ENCODE data around the gene NIPAL1.

DNA sequence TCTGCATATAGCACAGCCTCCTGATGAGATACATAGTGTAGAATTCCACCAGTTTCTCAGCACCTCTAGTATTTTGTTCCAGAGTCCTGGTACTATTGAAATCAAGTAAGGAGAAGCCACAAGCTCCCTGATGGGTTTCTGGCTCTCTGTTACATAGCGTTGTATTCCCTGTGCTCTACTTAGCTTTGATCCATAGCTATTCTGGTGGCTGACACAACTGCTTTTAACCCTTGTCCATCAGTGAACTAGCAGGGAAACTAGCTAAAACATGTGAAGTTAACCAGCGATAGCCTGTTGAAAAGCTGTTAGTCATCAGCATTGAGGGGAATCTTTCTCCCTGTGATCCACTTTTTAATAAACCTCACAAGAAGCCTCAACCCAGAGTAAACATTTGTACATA lies 26.9 kb downstream of the NIPAL1 start:
- TF ChIP-seq, protein P1, sequence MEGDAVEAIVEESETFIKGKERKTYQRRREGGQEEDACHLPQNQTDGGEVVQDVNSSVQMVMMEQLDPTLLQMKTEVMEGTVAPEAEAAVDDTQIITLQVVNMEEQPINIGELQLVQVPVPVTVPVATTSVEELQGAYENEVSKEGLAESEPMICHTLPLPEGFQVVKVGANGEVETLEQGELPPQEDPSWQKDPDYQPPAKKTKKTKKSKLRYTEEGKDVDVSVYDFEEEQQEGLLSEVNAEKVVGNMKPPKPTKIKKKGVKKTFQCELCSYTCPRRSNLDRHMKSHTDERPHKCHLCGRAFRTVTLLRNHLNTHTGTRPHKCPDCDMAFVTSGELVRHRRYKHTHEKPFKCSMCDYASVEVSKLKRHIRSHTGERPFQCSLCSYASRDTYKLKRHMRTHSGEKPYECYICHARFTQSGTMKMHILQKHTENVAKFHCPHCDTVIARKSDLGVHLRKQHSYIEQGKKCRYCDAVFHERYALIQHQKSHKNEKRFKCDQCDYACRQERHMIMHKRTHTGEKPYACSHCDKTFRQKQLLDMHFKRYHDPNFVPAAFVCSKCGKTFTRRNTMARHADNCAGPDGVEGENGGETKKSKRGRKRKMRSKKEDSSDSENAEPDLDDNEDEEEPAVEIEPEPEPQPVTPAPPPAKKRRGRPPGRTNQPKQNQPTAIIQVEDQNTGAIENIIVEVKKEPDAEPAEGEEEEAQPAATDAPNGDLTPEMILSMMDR (IDR thresholded peaks at IDR 0.05): no peak
- TF ChIP-seq POLR2A (IDR thresholded peaks at IDR 0.05): no peak
